HG02885 (cell line): ENCODE data around the gene PLD3.

Experiments used
- ATAC-seq: cut with Tn5 transposase; IDR thresholded peaks from one replicate; pipeline ENCODE4 v1.9.1; 2021; ENCODE audit warnings: mild to moderate bottlenecking; ENCODE audit not compliant: unreplicated experiment, poor library complexity

PLD3 gene

DNA sequence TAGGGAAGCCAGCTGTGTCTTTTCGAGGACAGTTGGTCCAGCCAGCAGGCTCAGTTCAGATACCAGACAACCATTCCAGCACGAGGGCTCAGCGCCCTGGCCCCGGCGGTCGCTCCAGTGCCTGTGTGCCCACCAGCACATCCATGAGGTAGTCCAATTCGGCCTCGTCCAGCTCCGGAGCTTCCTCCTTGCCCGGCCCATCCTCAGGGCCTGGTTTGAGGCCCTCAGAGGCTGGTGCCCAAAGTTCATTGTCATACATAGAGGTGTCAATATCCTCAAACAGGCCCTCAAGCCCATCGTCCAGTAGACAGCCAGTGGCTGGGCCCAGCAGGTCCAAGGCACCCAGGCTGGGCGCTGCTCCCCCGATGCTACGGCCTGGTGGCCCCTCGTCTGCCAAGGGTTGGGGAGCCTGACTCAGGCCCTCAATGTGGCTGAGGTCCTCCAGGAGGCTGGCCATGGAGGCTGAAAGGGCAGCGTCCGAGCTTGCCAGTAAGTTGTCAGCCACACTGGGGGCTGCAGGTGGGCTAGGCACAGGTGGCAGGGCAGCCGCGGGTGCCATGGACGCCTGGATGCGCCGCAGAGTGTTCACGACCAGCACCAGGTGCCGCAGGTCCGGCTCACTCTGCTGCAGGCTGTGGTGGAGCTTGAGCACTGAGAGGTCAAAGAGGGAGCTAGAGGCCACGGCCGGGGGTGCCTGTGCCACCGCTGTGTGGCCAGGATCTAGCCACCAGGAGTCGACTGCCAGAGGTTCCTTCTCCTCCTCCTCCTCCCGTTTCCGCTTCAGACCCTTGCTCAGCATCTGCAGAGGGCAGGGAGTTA, 74.5 kb downstream of the PLD3 start:
- no peak for ATAC-seq

DNA sequence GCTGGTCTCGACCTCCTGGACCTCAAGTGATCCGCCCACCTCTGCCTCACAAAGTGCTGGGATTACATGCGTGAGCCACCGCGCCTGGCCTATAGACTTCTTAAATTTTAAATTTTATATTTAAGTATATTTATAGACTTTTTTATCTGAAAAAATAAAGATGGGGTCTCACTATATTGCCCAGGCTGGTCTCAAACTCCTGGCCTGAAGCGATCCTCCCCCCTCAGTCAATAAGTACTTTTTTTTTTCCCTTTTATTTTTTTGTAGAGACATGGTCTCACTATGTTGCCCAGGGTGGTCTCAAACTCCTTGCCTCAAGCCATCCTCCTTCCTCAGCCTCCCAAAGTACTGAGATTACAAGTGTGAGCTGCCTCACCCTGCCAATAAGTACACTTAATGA, 75.4 kb downstream of the PLD3 start:
- no peak for ATAC-seq

DNA sequence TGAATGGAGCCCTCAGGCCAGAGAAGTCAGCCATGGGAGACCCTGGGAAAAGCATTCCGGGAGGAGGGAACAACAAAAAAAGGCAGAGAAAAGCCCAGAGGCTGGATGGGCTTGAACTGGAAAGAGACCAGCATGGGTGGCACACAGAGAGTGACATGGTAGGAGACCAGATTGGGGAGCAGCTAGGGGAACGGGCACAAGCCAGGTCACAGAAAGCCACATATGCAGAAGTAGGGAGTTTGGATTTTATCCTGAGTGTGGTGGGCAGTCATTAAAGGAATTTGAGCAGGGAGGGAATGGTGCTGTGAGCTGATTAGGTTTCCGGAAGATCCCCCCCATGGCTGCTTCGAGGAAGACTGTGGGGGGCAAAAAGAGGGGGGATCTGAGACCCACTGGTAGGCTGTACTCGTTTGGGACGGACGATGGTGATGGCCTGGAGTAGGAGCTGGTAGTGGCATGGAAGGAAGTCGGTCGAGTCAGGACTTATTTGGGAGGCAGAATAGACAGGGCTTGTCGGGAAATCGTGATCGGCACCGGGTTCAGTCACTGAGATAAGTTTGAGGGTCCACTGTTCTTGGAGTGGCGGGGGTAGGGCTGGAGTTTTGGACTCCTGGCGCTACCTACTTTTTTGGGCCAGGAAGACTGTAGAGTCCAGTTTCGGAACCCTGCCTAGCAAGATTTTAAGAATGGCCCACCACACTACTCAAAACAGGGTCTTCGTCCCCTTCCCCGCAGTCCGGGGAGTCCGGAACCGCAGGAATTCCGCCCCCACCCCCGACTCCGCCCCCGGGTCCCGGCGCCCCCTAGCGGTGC, 76.3 kb downstream of the PLD3 start:
- no peak for ATAC-seq

DNA sequence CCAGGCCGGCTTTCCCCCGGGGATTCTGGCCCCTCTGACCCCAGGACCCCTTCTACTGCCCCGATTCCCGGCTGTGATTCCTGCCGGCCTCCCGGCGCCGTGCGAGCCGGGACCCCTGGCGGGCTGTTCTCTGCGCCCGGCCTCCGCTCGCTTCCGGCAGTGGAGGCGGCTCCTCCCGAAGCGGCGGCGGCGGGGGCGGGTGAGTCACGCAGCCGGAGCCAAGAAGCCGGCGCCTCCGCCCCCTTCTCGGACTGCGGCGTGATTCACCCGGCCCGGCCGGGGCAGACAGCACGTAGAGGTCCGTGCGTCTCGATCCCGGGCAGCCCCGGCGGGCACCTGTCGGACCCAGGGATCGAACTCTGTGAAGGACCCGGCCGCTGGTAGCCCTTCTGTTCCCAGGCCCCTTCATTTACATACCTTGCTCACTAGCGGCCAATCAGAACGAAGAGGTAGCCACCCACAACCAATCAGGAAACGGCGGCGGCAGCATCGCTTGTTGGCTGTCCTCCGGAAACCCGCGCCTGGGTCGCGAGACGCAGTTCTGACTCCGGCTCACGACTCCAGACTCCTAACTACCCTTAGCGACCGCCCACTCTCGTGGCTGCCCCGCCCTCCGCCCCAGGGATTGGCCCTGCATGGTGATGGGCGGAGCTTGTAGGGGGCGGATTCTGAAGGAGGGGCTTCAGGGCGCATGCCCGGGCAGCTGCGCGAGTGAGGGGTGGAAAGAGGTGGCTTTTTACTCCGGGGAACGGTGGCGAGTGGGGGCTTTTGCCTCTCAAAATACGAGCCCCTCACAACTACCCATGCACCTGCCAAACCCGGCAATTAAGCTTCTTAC, 77.2 kb downstream of the PLD3 start, which contains the start of gene SERTAD1:
Gene SERTAD1, minus strand, starts transcription at position 543 of the 838 bp plus-strand sequence. CDS start 2,446 bp downstream, outside the sequence.
- peak; percentile 85 for ATAC-seq
